ENCODE data around the gene PACRG.

The PACRG gene

GRCh38 chr6:163335056-163335455 lies 607.3 kb downstream of the PACRG start:
- no peak for DNase-seq (ENCODE audit: low spot score)

DNA sequence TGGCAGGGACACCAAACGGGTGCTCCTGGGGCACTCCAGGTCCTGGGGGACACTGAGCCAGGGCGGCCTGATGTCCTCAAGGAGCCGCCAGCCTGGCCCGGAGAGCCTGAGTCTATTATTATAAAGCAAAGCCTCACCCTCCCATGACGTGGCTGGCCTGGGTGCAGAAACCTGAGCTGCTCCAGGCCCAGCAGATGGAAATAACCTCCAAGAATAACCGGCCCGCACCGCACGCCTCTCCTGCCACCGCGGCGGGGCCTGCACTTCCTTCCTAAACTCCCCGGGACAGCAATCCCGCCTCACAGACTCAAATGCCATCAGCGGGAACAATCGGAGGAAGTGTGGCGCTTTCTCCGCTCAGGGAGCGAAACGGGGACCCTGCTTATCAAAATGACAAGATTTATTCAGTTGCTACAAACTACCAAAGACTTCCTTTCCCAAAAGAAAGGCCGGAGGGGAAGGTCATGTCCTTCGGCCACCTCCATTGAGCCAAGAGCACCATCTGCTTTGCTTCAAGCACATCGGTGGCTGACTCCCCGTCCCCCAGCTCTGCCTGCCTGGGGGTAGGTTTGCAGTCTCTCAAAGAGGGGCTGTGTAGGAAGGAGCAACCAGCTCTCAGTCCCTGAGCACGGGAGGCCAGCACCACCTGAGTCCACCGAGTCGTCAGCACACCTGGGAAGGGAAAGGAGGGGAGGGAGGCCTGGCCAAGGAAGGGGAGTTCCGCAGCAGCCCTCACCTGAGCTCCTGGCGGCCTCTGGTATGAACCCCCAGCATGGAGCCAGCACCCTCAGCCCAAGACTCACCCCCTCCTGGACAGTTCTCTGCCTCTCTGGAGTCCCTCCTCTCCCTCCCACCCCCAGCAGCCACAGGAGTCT lies 608.1 kb downstream of the PACRG start:
- no peak for DNase-seq (ENCODE audit: low spot score)

- DNase-seq (ENCODE audit: low spot score) = no peak
These were observed 609.2 kb downstream of the PACRG start for GRCh38 chr6:163336961-163337360.

GRCh38 chr6:163337958-163338357 lies 610.2 kb downstream of the PACRG start:
- no peak for DNase-seq (ENCODE audit: low spot score)

DNA sequence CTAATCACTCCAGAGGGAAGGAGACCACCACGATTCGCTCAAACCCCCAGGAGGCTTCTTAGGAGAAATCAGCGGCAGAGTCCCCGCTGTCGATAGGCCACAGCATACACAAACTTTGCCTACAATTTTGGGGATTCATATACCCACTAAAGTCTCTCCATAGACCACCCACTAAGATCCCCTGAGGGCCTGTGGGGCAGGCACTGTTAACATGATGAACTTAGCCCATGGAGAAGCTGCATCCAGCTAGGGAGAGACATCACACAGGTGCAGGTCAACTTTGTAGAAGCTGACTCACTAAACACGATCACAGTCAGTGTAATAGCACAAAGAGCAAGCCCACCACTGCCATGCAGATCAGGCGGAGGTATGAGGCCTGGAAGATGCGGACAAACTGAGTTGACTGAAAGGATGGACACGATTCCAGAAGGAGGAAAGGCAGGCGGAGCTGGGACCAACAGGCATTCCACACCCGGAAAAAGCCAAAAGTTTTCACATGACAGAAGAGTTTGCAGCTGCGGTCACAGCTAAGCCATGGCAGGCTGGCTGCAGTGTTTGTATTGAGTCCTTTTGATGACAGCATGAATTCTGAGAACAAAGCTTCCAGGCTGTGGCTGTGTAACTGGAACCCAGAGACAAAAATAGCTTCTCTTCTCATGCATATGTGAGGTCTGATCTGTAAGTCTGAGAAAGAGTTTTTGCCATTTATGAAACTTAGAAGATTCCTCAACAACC lies 611.1 kb downstream of the PACRG start:
- peak; percentile 46 for DNase-seq (ENCODE audit: low spot score)

GRCh38 chr6:163339466-163339865 lies 611.7 kb downstream of the PACRG start:
- DNase-seq (ENCODE audit: low spot score) = no peak

DNA sequence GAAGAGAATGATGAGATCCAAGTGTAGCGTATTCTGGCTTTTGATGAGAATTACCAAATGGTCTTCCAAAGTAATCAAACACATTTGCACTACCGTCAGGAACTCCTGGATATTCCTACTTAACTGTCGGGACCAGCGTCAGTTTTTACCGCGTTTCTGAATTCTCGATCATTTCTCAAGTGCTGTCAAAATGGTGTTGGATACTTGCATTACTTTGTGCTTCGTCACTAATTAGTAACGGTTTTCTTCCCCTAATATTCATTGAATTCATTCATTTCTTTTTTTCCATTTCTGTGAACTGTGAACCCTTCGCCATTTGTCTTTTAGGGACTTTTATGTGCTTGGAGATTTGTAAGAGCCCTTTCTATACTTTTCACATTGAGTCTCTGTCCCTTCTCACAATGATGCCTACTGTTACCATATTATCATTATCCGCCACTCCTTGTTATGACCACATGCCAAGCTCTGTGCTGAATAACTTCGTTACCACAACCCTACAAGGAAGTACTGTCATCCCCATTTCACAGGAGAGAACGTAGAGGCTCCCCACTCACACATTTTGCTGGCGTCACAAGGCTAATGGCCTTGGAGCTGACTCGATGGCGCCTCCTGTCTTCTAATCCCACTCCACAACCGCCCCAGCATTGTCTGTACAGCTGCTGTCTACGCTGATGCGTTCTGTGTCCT lies 612.6 kb downstream of the PACRG start:
- DNase-seq (ENCODE audit: low spot score) = no peak

- no peak for DNase-seq (ENCODE audit: low spot score)
These were observed 613.7 kb downstream of the PACRG start for GRCh38 chr6:163341224-163342061.

DNA sequence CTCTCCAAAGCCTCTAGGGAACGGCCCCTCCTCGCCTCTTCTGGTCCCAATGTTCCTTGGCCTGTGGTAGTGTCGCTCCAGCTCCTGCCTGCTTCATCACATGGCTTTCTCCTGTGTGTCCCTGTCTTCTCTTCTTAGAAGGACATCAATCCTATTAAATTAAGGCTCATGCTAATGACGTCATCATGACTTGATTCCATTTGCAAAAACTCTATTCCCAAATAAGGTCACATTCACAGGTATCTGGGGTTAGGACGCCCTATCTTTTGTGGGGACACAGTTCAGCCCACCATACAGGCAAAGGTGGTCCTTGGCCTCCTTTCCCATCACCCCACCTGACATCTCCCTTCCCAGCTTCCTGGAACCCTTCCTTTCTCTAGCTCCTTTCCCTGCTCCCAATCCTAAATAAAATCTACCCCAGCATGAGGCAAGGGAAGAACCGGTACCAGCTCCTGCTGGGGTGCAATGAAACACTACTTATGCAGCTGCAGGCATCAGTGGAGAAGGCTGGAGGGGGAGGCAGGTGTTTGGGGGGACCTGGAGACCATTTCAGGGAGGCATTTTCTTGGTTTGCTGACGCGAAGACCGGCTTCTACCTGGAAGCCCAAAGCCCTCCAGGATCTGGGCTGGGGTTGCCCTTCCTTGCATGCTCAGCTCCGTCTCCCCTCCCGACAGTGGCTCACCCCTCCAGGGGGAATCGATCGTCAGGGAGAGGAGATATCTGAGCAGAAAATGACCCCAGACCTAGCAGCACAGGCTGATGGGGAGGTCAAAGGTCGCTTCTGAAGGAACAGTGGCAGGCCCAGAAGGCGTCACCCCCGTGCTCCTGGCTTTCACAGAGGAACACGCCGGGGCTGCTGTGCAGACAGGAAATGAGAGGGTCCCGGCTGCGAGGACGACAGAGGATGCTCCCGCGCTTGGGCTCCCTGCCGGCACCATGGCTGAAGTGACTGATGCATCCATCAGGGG lies 615.1 kb downstream of the PACRG start:
- DNase-seq (ENCODE audit: low spot score) = no peak

- DNase-seq (ENCODE audit: low spot score) = no peak
These were observed 615.8 kb downstream of the PACRG start for GRCh38 chr6:163343609-163344008.

DNA sequence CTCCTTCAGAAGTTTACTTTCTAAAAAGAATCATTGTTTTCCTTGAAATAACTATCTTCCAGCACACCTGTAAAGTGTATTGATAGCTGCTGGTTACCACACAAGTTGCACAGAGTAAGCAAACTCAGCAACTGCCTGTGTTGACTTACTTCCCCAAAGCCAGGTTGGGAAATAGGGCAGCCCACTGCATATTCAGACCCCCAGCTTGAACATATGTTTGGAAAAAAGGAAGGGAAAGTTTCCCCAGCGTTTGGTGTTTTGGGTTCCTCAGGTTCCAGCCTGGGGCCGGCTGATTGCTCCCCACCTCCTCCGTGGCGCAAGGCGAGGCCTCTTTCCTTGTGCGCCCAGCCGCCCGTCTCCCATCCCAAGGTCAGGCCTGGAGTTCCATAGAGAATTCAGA lies 616.6 kb downstream of the PACRG start:
- DNase-seq (ENCODE audit: low spot score) = no peak

GRCh38 chr6:163345931-163346330 lies 618.2 kb downstream of the PACRG start:
- DNase-seq (ENCODE audit: low spot score) = no peak

- DNase-seq (ENCODE audit: low spot score) = no peak
These were observed 618.8 kb downstream of the PACRG start for GRCh38 chr6:163346497-163346961.

- no peak for DNase-seq (ENCODE audit: low spot score)
These were observed 619.3 kb downstream of the PACRG start for GRCh38 chr6:163347021-163347446.

- no peak for DNase-seq (ENCODE audit: low spot score)
These were observed 621.3 kb downstream of the PACRG start for GRCh38 chr6:163348789-163349680.

DNA sequence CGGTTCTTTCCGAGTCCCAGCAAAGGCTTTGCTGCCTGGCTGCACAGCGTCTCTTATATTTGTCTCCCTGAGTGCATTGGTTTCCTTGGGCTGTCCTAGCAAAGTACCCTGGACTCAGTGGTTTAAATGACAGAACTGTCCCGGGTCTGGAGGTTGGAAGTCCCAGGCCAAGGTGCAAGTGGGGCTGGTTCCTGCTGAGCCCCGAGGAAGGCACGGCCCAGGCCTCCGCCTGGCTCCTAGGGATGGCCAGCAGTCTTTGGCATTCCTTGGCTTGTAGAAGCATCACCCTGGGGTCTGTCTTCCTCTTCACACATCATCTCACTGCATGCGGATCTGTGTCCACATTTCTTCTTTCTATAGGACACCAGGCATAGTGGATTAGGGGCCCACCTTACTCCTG lies 621.9 kb downstream of the PACRG start:
- DNase-seq (ENCODE audit: low spot score) = no peak

DNA sequence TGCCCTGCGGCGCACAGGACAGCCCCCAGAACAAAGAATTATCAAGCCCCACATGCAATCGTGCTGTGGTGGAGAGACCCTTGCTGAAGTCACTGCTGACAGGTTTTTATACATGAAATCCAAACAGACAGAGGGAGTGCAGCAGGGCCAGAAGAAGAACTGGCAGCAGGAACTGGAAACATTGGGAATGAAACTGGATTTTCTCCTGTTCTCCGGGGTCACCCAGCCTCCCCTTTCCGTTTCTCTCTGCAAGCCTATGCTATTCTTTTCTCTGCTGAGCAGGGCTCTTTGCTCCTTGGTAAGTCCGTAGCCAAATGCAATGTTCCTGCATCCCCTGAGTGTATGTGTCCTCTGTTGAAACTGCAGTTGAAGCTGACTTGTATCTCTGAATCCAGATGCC lies 623.2 kb downstream of the PACRG start:
- DNase-seq (ENCODE audit: low spot score) = no peak

DNA sequence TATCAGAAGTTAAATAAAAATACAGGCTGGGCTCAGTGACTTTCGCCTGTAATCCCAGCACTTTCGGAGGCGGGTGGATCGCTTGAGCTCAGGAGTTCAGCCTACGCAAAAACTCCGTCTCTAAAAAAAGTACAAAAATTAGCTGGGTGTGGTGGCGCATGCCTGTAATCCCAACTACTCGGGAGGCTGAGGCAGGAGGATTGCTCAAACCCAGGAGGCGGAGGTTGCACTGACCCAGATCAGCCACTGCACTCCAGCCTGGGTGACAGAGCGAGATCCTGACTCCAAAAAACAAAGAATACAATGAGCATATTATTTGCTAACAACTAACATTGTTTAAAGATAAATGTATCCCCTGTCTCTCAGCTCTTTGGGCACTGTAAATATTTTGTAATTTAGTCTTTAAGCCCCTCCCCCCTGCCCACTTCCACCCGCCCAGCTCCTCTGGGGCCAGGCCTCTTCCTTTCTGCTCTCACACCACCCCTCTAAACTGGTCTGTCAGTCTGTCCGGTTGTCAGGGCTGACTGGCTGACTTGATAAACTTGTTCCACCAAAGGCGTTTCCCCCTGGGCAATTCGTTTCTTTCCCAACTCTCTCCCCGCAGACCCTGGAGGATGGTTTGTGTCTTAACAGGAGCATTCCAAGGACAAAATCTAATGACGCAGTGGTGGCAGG lies 624.4 kb downstream of the PACRG start:
- no peak for DNase-seq (ENCODE audit: low spot score)

DNA sequence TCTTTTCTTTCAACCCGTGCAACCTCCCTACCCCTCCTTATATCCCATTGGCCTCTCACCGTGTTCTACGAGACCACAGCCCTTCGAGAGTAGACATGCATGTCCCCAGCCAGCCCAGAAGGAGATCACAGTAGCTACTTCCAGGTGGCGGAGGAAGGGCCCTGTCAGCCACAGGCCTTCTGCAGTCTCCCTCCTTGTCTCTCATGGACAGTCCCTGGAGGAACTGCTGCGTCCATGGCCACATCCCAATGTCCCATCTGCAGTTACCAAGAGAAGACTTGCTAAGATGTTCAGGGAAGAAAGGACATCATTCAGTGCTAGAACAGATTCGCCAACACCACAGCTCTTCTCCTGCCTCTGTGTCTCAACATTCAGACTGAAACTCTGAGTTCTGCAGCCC lies 625.2 kb downstream of the PACRG start:
- no peak for DNase-seq (ENCODE audit: low spot score)

Measured in SW480 (cell line).